ENCODE measurements around the gene RECK.

DNA sequence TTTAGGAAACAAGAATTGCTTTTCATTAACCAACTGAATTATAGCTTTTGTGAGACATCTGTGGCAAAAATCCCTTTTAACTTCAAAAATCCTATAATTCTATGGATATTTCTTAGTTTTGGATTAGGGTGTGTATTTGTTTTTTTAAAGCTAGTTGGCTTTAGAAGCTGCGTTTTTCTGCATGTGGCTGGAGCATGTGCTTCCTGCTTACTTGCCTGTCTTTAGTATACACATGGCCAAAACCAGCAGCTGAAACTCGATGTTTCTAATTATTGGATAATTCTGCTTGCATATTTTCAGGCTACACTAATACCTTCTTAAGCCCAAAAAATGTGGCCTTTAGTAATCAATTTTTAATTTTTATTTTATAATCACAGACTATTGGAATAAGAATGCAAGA, 8.9 kb downstream of the RECK start:
- TF ChIP-seq EP300 (IDR thresholded peaks at IDR 0.05) (no peak), POLR2A (IDR thresholded peaks at IDR 0.05) (no peak)
- TF ChIP-seq, protein P1, sequence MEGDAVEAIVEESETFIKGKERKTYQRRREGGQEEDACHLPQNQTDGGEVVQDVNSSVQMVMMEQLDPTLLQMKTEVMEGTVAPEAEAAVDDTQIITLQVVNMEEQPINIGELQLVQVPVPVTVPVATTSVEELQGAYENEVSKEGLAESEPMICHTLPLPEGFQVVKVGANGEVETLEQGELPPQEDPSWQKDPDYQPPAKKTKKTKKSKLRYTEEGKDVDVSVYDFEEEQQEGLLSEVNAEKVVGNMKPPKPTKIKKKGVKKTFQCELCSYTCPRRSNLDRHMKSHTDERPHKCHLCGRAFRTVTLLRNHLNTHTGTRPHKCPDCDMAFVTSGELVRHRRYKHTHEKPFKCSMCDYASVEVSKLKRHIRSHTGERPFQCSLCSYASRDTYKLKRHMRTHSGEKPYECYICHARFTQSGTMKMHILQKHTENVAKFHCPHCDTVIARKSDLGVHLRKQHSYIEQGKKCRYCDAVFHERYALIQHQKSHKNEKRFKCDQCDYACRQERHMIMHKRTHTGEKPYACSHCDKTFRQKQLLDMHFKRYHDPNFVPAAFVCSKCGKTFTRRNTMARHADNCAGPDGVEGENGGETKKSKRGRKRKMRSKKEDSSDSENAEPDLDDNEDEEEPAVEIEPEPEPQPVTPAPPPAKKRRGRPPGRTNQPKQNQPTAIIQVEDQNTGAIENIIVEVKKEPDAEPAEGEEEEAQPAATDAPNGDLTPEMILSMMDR (IDR thresholded peaks at IDR 0.05), result no peak

All from tibial nerve (tissue), 4 donors.